ENCODE measurements around the gene DLX2. TPM values are rescaled to one million over a fixed set of nuclear protein-coding genes. Genes with fewer than 3 reads are reported as not detected.

Gene DLX2
- total RNA-seq, 4 donors from 2014 or later, result not detected

- Histone ChIP-seq H3K27ac (no peak overlapping the region), H3K36me3 (no peaks in the 10 kb centered on the region), H3K9me3 (peaks cover 0 to 16% (median 0%) of the 10 kb centered on the region in 4 donors), H3K27me3 (peaks cover 0 to 96% of the 10 kb centered on the region in 2 donors), H3K4me3 (no peak overlapping the region), H3K4me1 (peaks cover 3 to 44% (median 21%) of the 10 kb centered on the region in 4 donors)
- DNase-seq, result no peak
- no peak for TF ChIP-seq POLR2A (IDR thresholded peaks at IDR 0.05)
- TF ChIP-seq, protein P1, sequence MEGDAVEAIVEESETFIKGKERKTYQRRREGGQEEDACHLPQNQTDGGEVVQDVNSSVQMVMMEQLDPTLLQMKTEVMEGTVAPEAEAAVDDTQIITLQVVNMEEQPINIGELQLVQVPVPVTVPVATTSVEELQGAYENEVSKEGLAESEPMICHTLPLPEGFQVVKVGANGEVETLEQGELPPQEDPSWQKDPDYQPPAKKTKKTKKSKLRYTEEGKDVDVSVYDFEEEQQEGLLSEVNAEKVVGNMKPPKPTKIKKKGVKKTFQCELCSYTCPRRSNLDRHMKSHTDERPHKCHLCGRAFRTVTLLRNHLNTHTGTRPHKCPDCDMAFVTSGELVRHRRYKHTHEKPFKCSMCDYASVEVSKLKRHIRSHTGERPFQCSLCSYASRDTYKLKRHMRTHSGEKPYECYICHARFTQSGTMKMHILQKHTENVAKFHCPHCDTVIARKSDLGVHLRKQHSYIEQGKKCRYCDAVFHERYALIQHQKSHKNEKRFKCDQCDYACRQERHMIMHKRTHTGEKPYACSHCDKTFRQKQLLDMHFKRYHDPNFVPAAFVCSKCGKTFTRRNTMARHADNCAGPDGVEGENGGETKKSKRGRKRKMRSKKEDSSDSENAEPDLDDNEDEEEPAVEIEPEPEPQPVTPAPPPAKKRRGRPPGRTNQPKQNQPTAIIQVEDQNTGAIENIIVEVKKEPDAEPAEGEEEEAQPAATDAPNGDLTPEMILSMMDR (IDR thresholded peaks at IDR 0.05), result no peak
These were observed 14.9 kb downstream of the DLX2 start for GRCh38 chr2:172087780-172088244.

DNA sequence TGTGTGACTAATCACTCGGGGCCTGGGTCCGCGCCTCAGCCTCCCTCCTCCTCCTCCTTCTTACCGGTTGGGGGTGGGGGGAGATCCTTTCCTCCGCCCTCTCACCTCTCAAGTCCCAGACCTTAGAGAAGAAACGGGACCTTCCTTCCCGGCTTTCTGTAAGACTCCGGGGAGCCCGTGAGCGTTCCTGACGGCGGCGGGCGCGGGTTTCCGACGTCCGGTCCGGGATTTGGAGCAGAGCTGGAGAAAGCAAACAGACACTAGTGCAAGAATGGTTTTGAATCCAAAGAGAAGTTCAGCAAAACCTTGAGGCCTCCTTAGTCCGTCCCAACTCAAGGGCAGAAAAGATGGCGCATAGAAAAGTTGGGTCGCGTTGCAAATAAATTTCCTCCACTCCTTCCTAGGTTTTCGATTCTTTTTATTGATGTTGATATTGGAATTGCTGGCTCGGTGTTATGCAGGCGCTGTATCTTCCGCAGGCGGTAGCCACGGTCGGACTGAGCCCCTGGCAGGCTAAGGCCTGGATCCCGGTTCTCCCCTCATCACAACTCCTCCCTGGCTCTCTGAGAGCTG is 15.4 kb downstream of the DLX2 start:
- H3K4me1 ChIP-seq, result peaks cover 3 to 44% (median 21%) of the 10 kb centered on the region in 4 donors
- DNase-seq, result no peak
- no peak overlapping the region for H3K4me3 ChIP-seq
- no peaks in the 10 kb centered on the region for H3K36me3 ChIP-seq
- H3K27me3 ChIP-seq, result peaks cover 2 to 96% of the 10 kb centered on the region in 2 donors
- H3K9me3 ChIP-seq, result peaks cover 0 to 16% (median 0%) of the 10 kb centered on the region in 4 donors
- TF ChIP-seq, protein P1 (IDR thresholded peaks at IDR 0.05), result no peak
- no peak for TF ChIP-seq POLR2A (IDR thresholded peaks at IDR 0.05)
- no peak overlapping the region for H3K27ac ChIP-seq

- no peak for TF ChIP-seq POLR2A (IDR thresholded peaks at IDR 0.05)
- TF ChIP-seq, protein P1 (IDR thresholded peaks at IDR 0.05), result peak in 3 of 6 experiments; percentile 13 to 24 (median 22)
- Histone ChIP-seq H3K27me3 (peaks cover 4 to 96% of the 10 kb centered on the region in 2 donors), H3K4me1 (peaks cover 3 to 44% (median 21%) of the 10 kb centered on the region in 4 donors), H3K9me3 (peaks cover 0 to 16% (median 0%) of the 10 kb centered on the region in 4 donors), H3K27ac (no peak overlapping the region), H3K4me3 (peak overlapping the region in 3 of 4 donors; percentile 5 to 51 (median 42)), H3K36me3 (no peaks in the 10 kb centered on the region)
- DNase-seq, result peak; percentile 32 to 69 (median 67)
These were observed 16.2 kb downstream of the DLX2 start for GRCh38 chr2:172086241-172087206.

DNA sequence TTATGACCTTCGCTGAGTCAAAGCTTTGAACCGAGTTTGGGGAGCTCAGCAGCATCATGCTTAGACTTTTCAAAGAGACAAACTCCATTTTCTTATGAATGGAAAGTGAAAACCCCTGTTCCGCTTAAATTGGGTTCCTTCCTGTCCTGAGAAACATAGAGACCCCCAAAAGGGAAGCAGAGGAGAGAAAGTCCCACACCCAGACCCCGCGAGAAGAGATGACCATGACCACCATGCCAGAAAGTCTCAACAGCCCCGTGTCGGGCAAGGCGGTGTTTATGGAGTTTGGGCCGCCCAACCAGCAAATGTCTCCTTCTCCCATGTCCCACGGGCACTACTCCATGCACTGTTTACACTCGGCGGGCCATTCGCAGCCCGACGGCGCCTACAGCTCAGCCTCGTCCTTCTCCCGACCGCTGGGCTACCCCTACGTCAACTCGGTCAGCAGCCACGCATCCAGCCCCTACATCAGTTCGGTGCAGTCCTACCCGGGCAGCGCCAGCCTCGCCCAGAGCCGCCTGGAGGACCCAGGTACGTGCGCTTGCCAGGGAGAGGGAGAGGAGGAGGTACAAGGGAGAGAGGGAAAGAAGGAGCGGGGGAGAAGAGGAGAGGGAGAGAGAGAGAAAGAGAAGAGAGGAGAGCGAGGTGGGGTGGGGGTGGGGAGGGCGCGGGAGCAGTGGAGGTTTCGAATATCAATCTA is 17.1 kb downstream of the DLX2 start, which contains the start of gene DLX1:
Gene DLX1, plus strand, starts transcription at position 48 of the 700 bp plus-strand sequence. Its CDS starts 171 bp downstream, at position 219.
- peaks cover 4 to 99% of the 10 kb centered on the region in 2 donors for H3K27me3 ChIP-seq
- no peak within 1 kb of the TSS for H3K27ac ChIP-seq
- peak within 1 kb of the TSS; percentile 14 to 51 (median 46) for H3K4me3 ChIP-seq
- H3K9me3 ChIP-seq, result peaks cover 0 to 16% (median 0%) of the 10 kb centered on the region in 4 donors
- H3K4me1 ChIP-seq, result peaks cover 3 to 44% (median 21%) of the 10 kb centered on the region in 4 donors
- DNase-seq, result no peak
- no peaks in the 10 kb centered on the region for H3K36me3 ChIP-seq
- TF ChIP-seq, protein P1 (IDR thresholded peaks at IDR 0.05), result no peak
- no peak for TF ChIP-seq POLR2A (IDR thresholded peaks at IDR 0.05)

All from Peyer's patch (tissue), 4 donors.